Nephron (organoid): ENCODE data around the gene ORAI2.

Source experiments
- H3K27ac Mint-ChIP-seq, 3 experiments: 2 replicates each; pipeline ENCODE4 v1.8.0; 2020; ENCODE audit warnings: mixed read lengths in 3 of 3, mild to moderate bottlenecking in 2 of 3, moderate library complexity in 1 of 3
- H3K27me3 Mint-ChIP-seq: 2 replicates; pipeline ENCODE4 v1.8.0; 2021; ENCODE audit warnings: low read depth, mild to moderate bottlenecking, moderate library complexity, mixed read lengths
- H3K36me3 Mint-ChIP-seq: 2 replicates; pipeline ENCODE4 v1.8.0; 2020; ENCODE audit warnings: low read depth, mixed read lengths
- H3K4me1 Mint-ChIP-seq: 2 replicates; pipeline ENCODE4 v1.8.0; 2020; ENCODE audit warnings: mixed read lengths
- H3K4me3 Mint-ChIP-seq, 3 experiments: 2 replicates each; pipeline ENCODE4 v1.8.0; 2020; ENCODE audit warnings: mild to moderate bottlenecking in 3 of 3, mixed read lengths in 3 of 3, moderate library complexity in 2 of 3
- H3K9me3 Mint-ChIP-seq: 2 replicates; pipeline ENCODE4 v1.8.0; 2020; ENCODE audit warnings: mixed read lengths
- CTCF ChIP-seq, 3 experiments: fragments of 200-600 bp; sonication (generic); IDR thresholded peaks; one replicate each; pipeline ENCODE4 v1.5.0; 2021; ENCODE audit warnings: antibody characterized with exemption in 3 of 3; ENCODE audit not compliant: unreplicated experiment in 3 of 3

The ORAI2 gene

DNA sequence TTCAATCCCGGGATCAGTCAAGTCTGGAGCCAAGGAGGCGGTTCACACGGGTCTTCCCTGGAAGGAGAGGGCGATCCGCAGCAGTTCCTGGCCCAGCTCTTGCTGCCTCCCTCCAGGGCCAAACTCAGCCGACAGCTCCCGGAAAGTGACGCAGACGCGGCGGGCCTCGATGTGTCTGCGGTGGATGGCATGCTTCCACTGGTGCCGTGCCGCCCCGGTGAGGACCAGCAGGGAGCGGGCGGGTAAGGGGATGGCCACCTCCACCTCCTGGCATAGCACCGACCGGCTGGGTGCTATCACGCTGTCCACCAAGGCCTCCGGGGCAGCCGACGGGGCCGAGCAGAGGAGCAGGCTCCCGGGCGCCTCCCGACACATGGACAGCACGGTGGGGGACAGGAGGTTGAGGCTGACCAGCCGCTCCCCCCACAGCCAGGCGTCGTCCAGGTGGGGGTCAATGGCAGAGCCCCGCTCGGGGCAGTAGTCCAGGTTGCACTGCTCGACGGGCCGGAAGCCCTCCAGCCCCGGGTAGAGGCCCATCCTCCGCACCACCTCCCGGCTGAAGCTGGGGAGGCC, 24.1 kb downstream of the ORAI2 start:
- H3K4me3 Mint-ChIP-seq: no peak overlapping the region
- no peak overlapping the region for H3K27ac Mint-ChIP-seq
- no peaks in the 10 kb centered on the region for H3K4me1 Mint-ChIP-seq
- H3K27me3 Mint-ChIP-seq: no peaks in the 10 kb centered on the region
- peaks cover 17% of the 10 kb centered on the region for H3K36me3 Mint-ChIP-seq
- no peak for TF ChIP-seq CTCF (IDR thresholded peaks at IDR 0.05; ENCODE audit: unreplicated experiment in 3 of 3)
- H3K9me3 Mint-ChIP-seq: no peaks in the 10 kb centered on the region

DNA sequence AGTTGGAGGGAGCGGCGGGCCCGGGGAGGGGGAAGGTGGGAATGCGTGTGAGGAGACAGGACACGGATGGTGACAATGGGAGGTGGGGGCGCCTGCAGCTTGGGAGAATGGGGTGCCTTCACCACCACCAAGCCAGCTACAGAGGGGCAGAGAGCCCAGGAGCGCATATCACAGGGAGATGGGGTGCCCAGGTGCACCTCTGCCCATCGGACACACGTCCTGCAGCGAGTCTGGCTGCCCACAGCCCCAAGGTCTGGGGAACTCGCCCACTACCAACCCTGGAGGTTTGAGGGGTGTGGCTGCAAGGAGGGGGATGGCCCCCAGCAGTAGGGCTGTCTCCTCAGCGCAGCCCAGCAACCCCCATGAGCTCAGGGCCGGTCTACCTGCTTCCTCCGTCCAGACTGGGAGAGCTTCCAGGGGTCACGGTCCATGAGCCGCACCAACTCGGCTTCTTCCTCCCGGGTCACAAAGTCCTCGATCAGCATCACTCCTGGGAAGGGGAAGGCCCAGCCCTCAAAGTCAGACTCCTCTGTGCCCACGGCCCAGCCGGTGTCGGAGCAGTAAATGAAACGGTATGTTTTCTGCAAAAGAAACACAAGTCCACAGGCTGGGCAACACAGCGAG, 26.0 kb downstream of the ORAI2 start:
- no peak for TF ChIP-seq CTCF (IDR thresholded peaks at IDR 0.05; ENCODE audit: unreplicated experiment in 3 of 3)

DNA sequence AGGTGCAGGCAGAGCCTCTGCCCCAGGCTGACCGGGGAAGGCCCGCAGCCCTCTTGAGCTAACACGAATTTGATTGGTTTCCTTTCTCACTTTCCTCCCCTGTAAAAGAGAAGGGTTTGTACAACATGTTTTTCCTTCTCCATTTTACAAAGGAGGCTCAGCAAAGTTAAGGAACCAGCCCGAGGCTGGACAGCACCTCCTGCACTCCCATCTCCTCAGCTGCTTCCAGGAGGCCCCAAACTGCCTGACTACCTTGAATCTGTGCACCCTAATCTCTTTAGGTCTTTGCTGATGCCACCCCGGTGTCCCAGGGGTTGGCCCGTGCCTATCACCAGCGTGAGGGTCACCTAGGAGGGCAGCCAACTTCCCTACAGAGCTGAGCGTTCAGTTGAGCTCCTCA, 27.1 kb downstream of the ORAI2 start:
- Mint-ChIP-seq H3K4me1 (peaks cover 9% of the 10 kb centered on the region), H3K9me3 (no peaks in the 10 kb centered on the region), H3K4me3 (peak overlapping the region in 1 of 3 experiments; percentile 32), H3K27me3 (no peaks in the 10 kb centered on the region), H3K36me3 (peaks cover 23% of the 10 kb centered on the region), H3K27ac (no peak overlapping the region)
- TF ChIP-seq CTCF (IDR thresholded peaks at IDR 0.05; ENCODE audit: unreplicated experiment in 3 of 3): no peak

More for the DNA sequence above, 26.0 kb downstream of the ORAI2 start:
- Mint-ChIP-seq H3K9me3 (no peaks in the 10 kb centered on the region), H3K27me3 (no peaks in the 10 kb centered on the region), H3K4me3 (no peak overlapping the region), H3K27ac (no peak overlapping the region), H3K4me1 (peaks cover 8% of the 10 kb centered on the region), H3K36me3 (peaks cover 23% of the 10 kb centered on the region)

GRCh38 chr7:102463841-102464576, 30.6 kb downstream of the ORAI2 start:
- no peak for TF ChIP-seq CTCF (IDR thresholded peaks at IDR 0.05; ENCODE audit: unreplicated experiment in 3 of 3)
- Mint-ChIP-seq H3K4me3 (peak overlapping the region; percentile 98 to 99 (median 99)), H3K9me3 (no peaks in the 10 kb centered on the region), H3K36me3 (peaks cover 11% of the 10 kb centered on the region), H3K4me1 (peaks cover 9% of the 10 kb centered on the region), H3K27me3 (no peaks in the 10 kb centered on the region), H3K27ac (peak overlapping the region; percentile 64 to 93 (median 82))

DNA sequence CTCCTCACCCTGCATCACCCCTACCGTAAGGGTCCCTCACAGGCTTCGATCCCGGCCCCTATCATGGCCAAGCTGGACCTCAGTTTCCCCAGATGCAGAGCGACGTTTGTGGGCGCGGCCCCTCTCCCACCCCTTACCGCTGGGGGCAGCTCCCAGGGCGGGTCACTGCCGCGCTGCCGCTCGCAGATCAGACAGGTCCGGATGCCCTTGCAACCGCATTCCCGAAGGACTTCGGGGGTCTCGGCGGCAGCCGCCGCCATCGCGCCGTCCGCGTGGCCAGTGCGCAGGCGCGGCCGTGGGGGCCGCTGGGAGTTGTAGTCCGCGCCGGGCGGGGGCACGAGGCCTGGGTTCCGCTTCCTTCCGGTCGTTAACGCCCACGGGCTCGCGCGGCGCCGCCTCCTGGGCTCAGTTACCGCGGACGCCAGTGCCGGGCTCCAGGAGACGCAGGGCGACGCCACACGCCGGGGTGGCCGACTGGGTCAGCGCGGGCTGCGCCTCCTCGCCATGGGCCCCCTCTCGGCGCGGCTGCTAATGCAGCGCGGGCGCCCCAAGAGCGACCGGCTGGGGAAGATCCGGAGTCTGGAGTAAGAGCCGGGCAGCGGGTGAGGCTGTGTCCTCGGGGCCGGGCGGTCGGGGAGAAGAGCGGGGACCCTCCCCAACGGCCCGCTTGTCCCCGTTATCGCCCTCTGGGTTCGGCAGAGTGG, 31.4 kb downstream of the ORAI2 start, which contains the start of the genes ALKBH4 and LRWD1:
ALKBH4 (minus strand) TSS at position 287 of the 704 bp plus-strand sequence; CDS start at position 260, 27 bp downstream.
LRWD1 (plus strand) TSS at position 408 of the 704 bp plus-strand sequence; CDS start at position 505, 97 bp downstream.
- TF ChIP-seq CTCF (IDR thresholded peaks at IDR 0.05; ENCODE audit: unreplicated experiment in 3 of 3): peak in 1 of 3 experiments; percentile 33
- H3K27me3 Mint-ChIP-seq: no peaks in the 10 kb centered on the region
- no peaks in the 10 kb centered on the region for H3K9me3 Mint-ChIP-seq
- H3K4me1 Mint-ChIP-seq: peaks cover 9% of the 10 kb centered on the region
- H3K36me3 Mint-ChIP-seq: peaks cover 11% of the 10 kb centered on the region
- peak within 1 kb of the TSS; percentile 98 to 99 (median 99) for H3K4me3 Mint-ChIP-seq
- H3K27ac Mint-ChIP-seq: peak within 1 kb of the TSS; percentile 64 to 93 (median 82)
